Raji (cell line): ENCODE measurements around the gene PRTG.

Experiments used
- POLR2A ChIP-seq: IDR thresholded peaks from 2 replicates; pipeline ENCODE4 v1.6.1; 2011; ENCODE audit warnings: low read depth, low read length, control low read depth; ENCODE audit not compliant: insufficient read depth

Gene PRTG

GRCh38 chr15:55721554-55722185 is 21.3 kb downstream of the PRTG start:
- TF ChIP-seq POLR2A, result no peak

DNA sequence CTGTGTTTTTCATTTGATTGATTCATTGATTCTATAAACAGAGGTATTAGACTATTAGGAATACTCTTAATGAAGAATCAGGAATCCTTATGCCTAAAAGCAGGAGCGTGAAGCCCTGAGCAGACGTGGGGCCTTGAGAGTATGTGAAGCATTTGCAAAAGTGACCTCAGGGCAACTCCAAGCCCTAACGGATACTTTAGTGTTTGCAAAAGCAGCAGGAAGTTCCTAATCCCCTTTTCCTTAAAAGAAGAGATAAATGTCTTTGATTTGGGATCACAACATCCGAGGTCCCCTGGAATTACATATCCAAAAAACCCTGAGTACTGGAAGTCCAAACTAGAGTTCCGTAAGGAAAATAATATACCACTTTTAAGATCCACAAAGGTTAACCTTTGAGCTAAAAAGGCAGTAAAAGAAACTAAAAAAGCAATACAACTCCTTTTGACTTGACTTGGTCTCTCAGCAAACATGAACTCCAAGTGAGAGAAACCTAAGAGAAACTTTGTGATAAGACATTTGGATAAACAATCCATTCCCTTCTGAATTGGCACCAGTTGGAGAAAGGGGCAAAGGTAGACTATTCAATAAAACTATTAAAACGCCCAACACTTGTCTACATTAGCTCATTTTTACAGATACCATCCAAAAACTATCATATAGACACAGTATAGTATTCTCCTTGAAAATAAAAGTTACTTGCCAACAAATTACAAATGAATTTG is 27.4 kb downstream of the PRTG start:
- TF ChIP-seq POLR2A, result no peak

DNA sequence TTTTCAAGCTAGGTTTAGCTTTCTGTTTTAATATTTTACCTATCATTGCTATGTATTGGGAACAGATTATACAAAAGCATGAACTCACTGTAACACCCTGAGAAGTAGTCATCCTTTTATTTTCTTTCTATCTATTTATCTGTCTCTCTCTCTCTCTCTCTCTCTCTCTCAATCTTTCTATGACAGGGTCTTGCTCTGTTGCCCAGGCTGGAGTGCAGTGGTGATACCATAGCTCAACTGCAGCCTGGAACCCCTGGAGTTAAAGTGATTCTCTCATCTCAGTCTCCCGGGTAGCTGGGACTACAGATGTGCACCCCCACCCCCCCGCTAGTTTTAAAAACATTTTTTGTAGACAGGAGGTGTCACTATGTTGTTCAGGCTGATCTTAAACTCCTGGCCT is 28.9 kb downstream of the PRTG start:
- TF ChIP-seq POLR2A, result no peak

DNA sequence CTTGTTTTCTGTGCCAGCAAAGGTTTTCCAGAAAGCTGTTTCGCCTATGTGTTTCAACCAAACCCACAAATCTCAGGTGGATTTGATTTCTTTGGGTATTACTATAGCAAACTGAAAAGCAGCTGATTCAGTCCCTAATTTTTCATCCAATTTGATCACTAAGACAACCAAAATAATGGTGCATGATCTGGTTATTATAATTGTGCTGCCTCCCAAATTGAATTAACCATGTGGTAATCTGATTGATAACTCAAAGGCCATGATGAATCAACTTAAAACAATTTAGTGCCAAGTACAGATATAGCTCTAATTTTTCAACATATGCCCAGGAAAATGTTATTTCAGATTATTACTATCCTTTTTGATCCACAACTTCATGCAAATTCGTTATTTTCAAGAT is 30.6 kb downstream of the PRTG start:
- TF ChIP-seq POLR2A, result no peak

DNA sequence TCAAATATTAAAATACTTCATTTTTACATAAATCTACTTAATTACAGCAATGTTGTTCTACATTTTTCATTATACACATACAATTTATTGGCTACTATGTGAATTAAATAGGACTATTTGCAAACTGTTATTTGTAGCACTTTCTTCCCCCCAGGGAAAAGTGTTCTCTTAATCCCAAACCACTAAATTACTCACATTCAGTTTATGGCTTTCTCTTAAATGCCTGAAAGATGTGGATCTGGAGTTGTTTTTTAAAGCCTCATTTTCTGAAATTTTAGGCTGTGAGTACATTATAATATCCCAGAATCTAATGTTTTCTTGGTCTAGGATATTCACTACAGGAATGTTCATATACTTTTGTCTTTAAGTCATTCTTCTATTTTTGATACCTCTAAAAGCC is 32.7 kb downstream of the PRTG start:
- TF ChIP-seq POLR2A, result no peak

DNA sequence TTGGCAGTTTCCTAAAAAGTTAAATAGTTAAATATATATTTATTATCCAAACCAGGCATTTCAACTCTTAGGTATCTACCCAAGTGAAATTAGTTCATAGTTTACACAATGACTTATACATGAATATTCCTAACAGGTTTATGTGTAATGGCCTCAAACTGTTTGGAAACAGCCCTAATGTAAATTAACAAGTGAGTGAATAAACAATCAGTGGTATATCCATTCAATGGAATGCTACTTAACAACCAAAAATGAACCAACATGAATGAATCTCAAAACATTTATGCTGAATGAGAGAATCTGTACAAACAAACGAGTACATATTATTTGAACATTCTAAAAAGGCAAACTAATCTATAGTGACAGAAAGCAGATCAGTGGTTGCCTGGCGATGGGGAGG is 33.5 kb downstream of the PRTG start:
- TF ChIP-seq POLR2A, result no peak

- TF ChIP-seq POLR2A, result no peak
Observed at GRCh38 chr15:55708720-55709119, 34.2 kb downstream of the PRTG start.

GRCh38 chr15:55707951-55708350 is 35.0 kb downstream of the PRTG start:
- TF ChIP-seq POLR2A, result no peak

GRCh38 chr15:55707518-55707917 is 35.4 kb downstream of the PRTG start:
- no peak for TF ChIP-seq POLR2A

- no peak for TF ChIP-seq POLR2A
Observed at GRCh38 chr15:55703873-55704301, 39.1 kb downstream of the PRTG start.

DNA sequence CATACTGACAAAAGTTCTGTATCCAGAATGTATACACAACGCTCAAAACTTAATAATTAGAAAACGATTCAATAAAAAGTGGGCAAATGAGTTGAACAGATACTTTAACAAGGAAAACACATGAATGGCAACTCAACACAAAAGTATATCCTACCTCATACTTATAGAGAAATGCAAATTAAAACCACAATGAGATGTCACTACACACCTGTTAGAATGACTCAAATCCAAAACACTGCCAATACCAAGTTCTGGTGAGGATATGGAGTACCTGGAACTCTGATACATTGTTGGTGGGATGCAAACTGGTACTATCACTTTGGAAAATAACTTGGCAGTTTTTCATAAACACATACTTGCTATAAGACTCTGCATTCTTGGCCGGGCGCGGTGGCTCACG is 42.1 kb downstream of the PRTG start:
- TF ChIP-seq POLR2A, result no peak

- no peak for TF ChIP-seq POLR2A
Observed at GRCh38 chr15:55698653-55699052, 44.3 kb downstream of the PRTG start.

GRCh38 chr15:55696221-55696620 is 46.7 kb downstream of the PRTG start:
- TF ChIP-seq POLR2A, result no peak

GRCh38 chr15:55695432-55695831 is 47.5 kb downstream of the PRTG start:
- no peak for TF ChIP-seq POLR2A

- TF ChIP-seq POLR2A, result no peak
Observed at GRCh38 chr15:55694652-55695150, 48.3 kb downstream of the PRTG start.

- no peak for TF ChIP-seq POLR2A
Observed at GRCh38 chr15:55687792-55688191, 55.2 kb downstream of the PRTG start.
